Thoracic aorta (tissue), 2 donors: ENCODE data around the gene CENPL. TPM values are rescaled to one million over a fixed set of nuclear protein-coding genes. Genes with fewer than 3 reads are reported as not detected.
"Not testable (repeated sequence)": the region's sequence is repeated elsewhere in the genome, so short reads cannot be mapped to it uniquely, and the experiment has no call there.

Source experiments
- ATAC-seq: fragments of 150-250 bp; one replicate; pipeline ENCODE4 v1.8.0; 2017; ENCODE audit warnings: low read depth; ENCODE audit not compliant: insufficient number of reproducible peaks, low FRiP score
- DNase-seq: peaks from one replicate; pipeline ENCODE4 v3.0.0-alpha.2; 2020; ENCODE audit warnings: low spot score
- H3K27ac ChIP-seq, 2 donors: fragments of 200-600 bp; sonication (generic); 1 replicate in 1 of 2; 2 replicates in 1 of 2; pipeline ENCODE4 v1.5.1; 2016; ENCODE audit warnings: mild to moderate bottlenecking in 2 of 2, moderate library complexity in 2 of 2
- H3K27me3 ChIP-seq: fragments of 200-600 bp; sonication (generic); replicated peaks from 2 replicates; pipeline ENCODE4 v1.6.0; 2016; ENCODE audit warnings: mild to moderate bottlenecking; ENCODE audit not compliant: insufficient read depth
- H3K36me3 ChIP-seq: fragments of 200-600 bp; sonication (generic); one replicate; pipeline ENCODE4 v1.5.1; 2016
- H3K4me1 ChIP-seq, 2 donors: fragments of 200-600 bp; sonication (generic); 1 replicate in 1 of 2; 2 replicates in 1 of 2; pipeline versions ENCODE4 v1.5.1 to v1.6.0; 2016; ENCODE audit warnings: low read depth in 2 of 2, mild to moderate bottlenecking in 1 of 2; ENCODE audit not compliant: control insufficient read depth in 1 of 2
- H3K4me3 ChIP-seq: fragments of 200-600 bp; sonication (generic); 2 replicates; pipeline ENCODE4 v1.5.1; 2016; ENCODE audit warnings: mild to moderate bottlenecking
- H3K9me3 ChIP-seq: fragments of 200-600 bp; sonication (generic); 2 replicates; pipeline ENCODE4 v1.5.1; 2016
- total RNA-seq, 2 donors: library from RNA; depleted of rRNA; stranded (reverse); fragments of >200 nt; gene quantifications; one replicate each; pipeline versions ENCODE4 v1.1.0 to v1.2.3, GENCODE V29; 2016
- TF ChIP-seq, protein P1 (sequence below): fragments of 200-600 bp; sonication (generic); IDR thresholded peaks from one replicate; pipeline ENCODE4 v1.5.1; 2019; ENCODE audit warnings: antibody characterized with exemption

The CENPL gene
- total RNA-seq, 2 donors from 2014 or later = 1.5 to 3.3 TPM

DNA sequence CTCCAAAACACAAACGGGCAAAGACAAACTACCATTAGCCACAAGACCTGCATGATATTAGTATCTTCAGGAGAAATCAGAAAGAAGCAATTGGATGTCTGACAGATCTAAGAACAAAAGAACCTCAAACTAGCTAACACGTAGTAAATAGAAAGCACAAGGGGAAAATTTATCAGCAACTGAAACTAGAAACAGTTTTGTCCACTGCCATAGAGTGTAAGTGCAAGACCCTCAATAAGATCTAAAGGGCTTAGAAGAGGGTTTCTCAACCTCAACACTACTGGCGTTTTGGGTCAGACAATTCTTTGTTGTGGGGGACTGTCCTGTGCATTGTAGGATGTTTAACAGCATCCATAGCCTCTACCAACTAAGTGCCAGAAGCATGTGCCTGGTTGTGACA lies 55.9 kb downstream of the CENPL start:
- TF ChIP-seq, protein P1, sequence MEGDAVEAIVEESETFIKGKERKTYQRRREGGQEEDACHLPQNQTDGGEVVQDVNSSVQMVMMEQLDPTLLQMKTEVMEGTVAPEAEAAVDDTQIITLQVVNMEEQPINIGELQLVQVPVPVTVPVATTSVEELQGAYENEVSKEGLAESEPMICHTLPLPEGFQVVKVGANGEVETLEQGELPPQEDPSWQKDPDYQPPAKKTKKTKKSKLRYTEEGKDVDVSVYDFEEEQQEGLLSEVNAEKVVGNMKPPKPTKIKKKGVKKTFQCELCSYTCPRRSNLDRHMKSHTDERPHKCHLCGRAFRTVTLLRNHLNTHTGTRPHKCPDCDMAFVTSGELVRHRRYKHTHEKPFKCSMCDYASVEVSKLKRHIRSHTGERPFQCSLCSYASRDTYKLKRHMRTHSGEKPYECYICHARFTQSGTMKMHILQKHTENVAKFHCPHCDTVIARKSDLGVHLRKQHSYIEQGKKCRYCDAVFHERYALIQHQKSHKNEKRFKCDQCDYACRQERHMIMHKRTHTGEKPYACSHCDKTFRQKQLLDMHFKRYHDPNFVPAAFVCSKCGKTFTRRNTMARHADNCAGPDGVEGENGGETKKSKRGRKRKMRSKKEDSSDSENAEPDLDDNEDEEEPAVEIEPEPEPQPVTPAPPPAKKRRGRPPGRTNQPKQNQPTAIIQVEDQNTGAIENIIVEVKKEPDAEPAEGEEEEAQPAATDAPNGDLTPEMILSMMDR = no peak
- Histone ChIP-seq H3K36me3 (peaks cover 7% of the 10 kb centered on the region), H3K27me3 (no peaks in the 10 kb centered on the region), H3K27ac (no peak overlapping the region), H3K4me3 (no peak overlapping the region), H3K4me1 (no peaks in the 10 kb centered on the region), H3K9me3 (no peaks in the 10 kb centered on the region)
- ATAC-seq (no peak), DNase-seq (no peak)

DNA sequence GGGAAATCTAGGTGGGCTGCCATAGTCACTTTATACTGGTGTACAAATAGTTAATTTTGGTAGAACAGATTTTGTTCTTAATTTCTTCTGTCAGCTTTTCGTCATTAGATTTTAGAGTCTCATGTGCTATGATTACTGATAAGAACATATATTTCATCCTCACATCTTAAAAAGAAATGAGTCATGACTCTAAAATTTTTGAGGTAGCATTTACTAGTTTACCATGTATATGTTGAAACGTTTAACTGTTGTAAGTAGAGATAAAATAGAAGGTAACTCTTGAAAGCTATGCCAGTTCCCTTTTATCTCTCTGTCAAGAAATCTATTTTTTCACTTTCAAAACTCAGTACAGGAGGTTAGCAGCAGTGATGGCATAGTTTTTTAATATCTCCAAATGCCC lies 56.5 kb downstream of the CENPL start:
- peaks cover 7% of the 10 kb centered on the region for H3K36me3 ChIP-seq

GRCh38 chr1:173764331-173764730 lies 60.4 kb downstream of the CENPL start:
- not testable (repeated sequence) for H3K36me3 ChIP-seq, H3K4me1 ChIP-seq, H3K4me3 ChIP-seq, H3K27ac ChIP-seq, ATAC-seq, DNase-seq, H3K9me3 ChIP-seq, H3K27me3 ChIP-seq

More for the DNA sequence above, 56.5 kb downstream of the CENPL start:
- Histone ChIP-seq H3K27me3 (no peaks in the 10 kb centered on the region), H3K4me3 (no peak overlapping the region), H3K4me1 (no peaks in the 10 kb centered on the region), H3K27ac (no peak overlapping the region), H3K9me3 (no peaks in the 10 kb centered on the region)
- ATAC-seq = no peak
- DNase-seq = no peak
- TF ChIP-seq, protein P1 = no peak

GRCh38 chr1:173758980-173759379 lies 65.7 kb downstream of the CENPL start:
- no peak for ATAC-seq
- no peaks in the 10 kb centered on the region for H3K27me3 ChIP-seq
- TF ChIP-seq, protein P1 = no peak
- H3K4me1 ChIP-seq = no peaks in the 10 kb centered on the region
- no peak overlapping the region for H3K27ac ChIP-seq
- no peaks in the 10 kb centered on the region for H3K9me3 ChIP-seq
- H3K4me3 ChIP-seq = no peak overlapping the region
- peaks cover 35% of the 10 kb centered on the region for H3K36me3 ChIP-seq
- no peak for DNase-seq

DNA sequence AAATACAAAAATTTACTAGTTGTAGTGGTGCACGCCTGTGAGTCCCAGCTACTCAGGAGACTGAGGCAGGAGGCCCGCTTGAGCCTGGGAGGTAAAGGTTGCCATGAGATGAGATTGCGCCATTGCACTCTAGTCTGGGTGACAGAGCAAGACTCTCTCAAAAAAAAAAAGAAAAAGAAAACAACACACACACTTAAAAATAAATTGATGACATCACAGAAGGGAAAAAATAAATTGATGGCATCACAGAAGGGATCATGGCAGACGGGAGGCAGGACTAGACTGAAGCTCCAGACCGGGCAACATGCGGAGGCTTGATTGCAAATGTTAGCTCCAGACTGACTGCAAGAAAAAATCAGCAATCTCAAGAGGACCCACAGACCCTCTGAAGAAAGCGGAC lies 66.6 kb downstream of the CENPL start:
- no peaks in the 10 kb centered on the region for H3K9me3 ChIP-seq
- no peak for DNase-seq
- H3K4me3 ChIP-seq = no peak overlapping the region
- H3K4me1 ChIP-seq = no peaks in the 10 kb centered on the region
- H3K27me3 ChIP-seq = no peaks in the 10 kb centered on the region
- H3K27ac ChIP-seq = no peak overlapping the region
- TF ChIP-seq, protein P1 = no peak
- peaks cover 43% of the 10 kb centered on the region for H3K36me3 ChIP-seq
- no peak for ATAC-seq

GRCh38 chr1:173757666-173758065 lies 67.0 kb downstream of the CENPL start:
- TF ChIP-seq, protein P1 = no peak
- Histone ChIP-seq H3K4me3 (no peak overlapping the region), H3K27ac (no peak overlapping the region), H3K36me3 (peaks cover 45% of the 10 kb centered on the region), H3K9me3 (no peaks in the 10 kb centered on the region), H3K27me3 (no peaks in the 10 kb centered on the region), H3K4me1 (no peaks in the 10 kb centered on the region)
- ATAC-seq = no peak
- no peak for DNase-seq
